H1 (cell line): Measurements from ENCODE around the gene MXD4. TPM values are rescaled to one million over a fixed set of nuclear protein-coding genes. Genes with fewer than 3 reads are reported as not detected.

Experiments used
- CTCF ChIA-PET: fragments of 300-600 bp; sonication (Branson Sonifier 250); formaldehyde crosslinking; loops from one replicate; lab custom pipeline; 2021; ENCODE audit not compliant: partially characterized antibody; lab: Charles Lee
- POLR2A ChIA-PET: fragments of 300-600 bp; sonication (Branson Sonifier 250); formaldehyde crosslinking; loops from one replicate; lab custom pipeline; 2021; ENCODE audit warnings: inconsistent platforms; ENCODE audit not compliant: partially characterized antibody; lab: Charles Lee
- DNase-seq, 2 experiments: peaks; one replicate each; pipeline versions ENCODE4 v3.0.0 to v3.0.0-alpha.2; 2010 to 2022; ENCODE audit warnings: low spot score in 2 of 2, low read depth in 1 of 2, mixed read lengths in 1 of 2
- FAIRE-seq: peaks from 2 replicates; lab custom pipeline; 2011; peaks lifted over from hg19 to GRCh38; lab: Jason Lieb, UNC
- H2AFZ ChIP-seq: 2 replicates; pipeline ENCODE4 v1.8.1; 2012; ENCODE audit warnings: low read length, inconsistent platforms
- H2AK5ac ChIP-seq: 2 replicates; pipeline ENCODE4 v1.6.1; 2013; ENCODE audit warnings: low read depth, low read length
- H2BK120ac ChIP-seq: replicated peaks from 2 replicates; pipeline ENCODE3; 2013; ENCODE audit warnings: low read depth, low read length, inconsistent platforms
- H2BK12ac ChIP-seq: 2 replicates; pipeline ENCODE4 v1.6.1; 2013; ENCODE audit warnings: low read depth, low read length
- H2BK15ac ChIP-seq: 2 replicates; pipeline ENCODE4 v1.6.1; 2013; ENCODE audit warnings: low read length
- H2BK20ac ChIP-seq: 2 replicates; pipeline ENCODE4 v1.6.1; 2013; ENCODE audit warnings: low read length
- H2BK5ac ChIP-seq: 2 replicates; pipeline ENCODE4 v1.6.1; 2013; ENCODE audit warnings: low read depth, low read length
- H3K14ac ChIP-seq: 2 replicates; pipeline ENCODE4 v1.6.1; 2013; ENCODE audit warnings: inconsistent platforms; ENCODE audit not compliant: insufficient read length
- H3K18ac ChIP-seq: 2 replicates; pipeline ENCODE4 v1.6.1; 2013; ENCODE audit warnings: low read length; ENCODE audit errors: extremely low read depth
- H3K23ac ChIP-seq: 2 replicates; pipeline ENCODE4 v1.6.1; 2013; ENCODE audit warnings: inconsistent platforms; ENCODE audit not compliant: insufficient read length
- H3K23me2 ChIP-seq: 2 replicates; pipeline ENCODE4 v1.6.1; 2013; ENCODE audit warnings: low read depth, low read length
- H3K27ac ChIP-seq: 2 replicates; pipeline ENCODE4 v1.6.1; 2011; ENCODE audit warnings: low read depth, low read length, inconsistent platforms
- H3K27me3 ChIP-seq, 4 experiments: replicated peaks in 1 of 4; 1 replicate in 1 of 4; 2 replicates in 3 of 4; pipeline versions ENCODE4 v1.6.1 to v1.8.1; 2011 to 2013; ENCODE audit warnings: low read length in 3 of 4, mild to moderate bottlenecking in 3 of 4, inconsistent platforms in 2 of 4, mixed read lengths in 2 of 4, moderate library complexity in 1 of 4; ENCODE audit not compliant: control insufficient read depth in 3 of 4, insufficient read depth in 3 of 4; ENCODE audit errors: extremely low read depth in 1 of 4
- H3K36me3 ChIP-seq, 4 experiments: 2 replicates each; pipeline versions ENCODE4 v1.6.1 to v1.8.1; 2011 to 2013; ENCODE audit warnings: mild to moderate bottlenecking in 4 of 4, low read length in 3 of 4, moderate library complexity in 2 of 4, control low read depth in 1 of 4, inconsistent platforms in 1 of 4; ENCODE audit not compliant: insufficient read depth in 4 of 4, control insufficient read depth in 2 of 4
- H3K4ac ChIP-seq: replicated peaks from 2 replicates; pipeline ENCODE3; 2013; ENCODE audit warnings: low read length, low read depth, mixed read lengths, inconsistent platforms; ENCODE audit not compliant: insufficient read length
- H3K4me1 ChIP-seq, 4 experiments: replicated peaks in 1 of 4; 1 replicate in 1 of 4; 2 replicates in 3 of 4; pipeline versions ENCODE4 v1.6.1 to v1.8.1; 2011 to 2013; ENCODE audit warnings: low read length in 3 of 4, inconsistent platforms in 2 of 4, mixed read lengths in 1 of 4; ENCODE audit not compliant: insufficient read depth in 4 of 4, control insufficient read depth in 3 of 4
- H3K4me2 ChIP-seq, 2 experiments: 2 replicates each; pipeline versions ENCODE4 v1.6.1 to v1.8.1; 2011 to 2013; ENCODE audit warnings: low read depth in 2 of 2, low read length in 2 of 2, control low read depth in 1 of 2, inconsistent platforms in 1 of 2, mild to moderate bottlenecking in 1 of 2; ENCODE audit not compliant: insufficient read depth in 1 of 2
- H3K4me3 ChIP-seq, 4 experiments: fragments of 200-600, 300-600 bp in 1 of 4; sonication (generic), shearing (Covaris generic), sonication (Bioruptor Twin) in 1 of 4; 2 replicates each; pipeline versions ENCODE4 v1.5.1 to v1.8.1; 2011 to 2016; ENCODE audit warnings: low read length in 4 of 4, low read depth in 3 of 4, control low read depth in 2 of 4, inconsistent platforms in 2 of 4, mild to moderate bottlenecking in 2 of 4, mixed read lengths in 1 of 4, moderate library complexity in 1 of 4; ENCODE audit not compliant: insufficient read depth in 2 of 4; ENCODE audit errors: extremely low read depth in 1 of 4
- H3K56ac ChIP-seq: replicated peaks from 2 replicates; pipeline ENCODE3; 2013; ENCODE audit warnings: low read depth, mild to moderate bottlenecking, mixed read lengths, low read length, inconsistent platforms; ENCODE audit not compliant: insufficient read length
- H3K79me1 ChIP-seq: 2 replicates; pipeline ENCODE4 v1.6.1; 2013; ENCODE audit warnings: low read depth, low read length, control low read depth
- H3K79me2 ChIP-seq, 2 experiments: 2 replicates each; pipeline versions ENCODE4 v1.6.1 to v1.8.1; 2012 to 2013; ENCODE audit warnings: low read length in 2 of 2, mild to moderate bottlenecking in 2 of 2, inconsistent platforms in 1 of 2; ENCODE audit not compliant: insufficient read depth in 2 of 2, control insufficient read depth in 1 of 2
- H3K9ac ChIP-seq, 4 experiments: replicated peaks in 1 of 4; 1 replicate in 1 of 4; 2 replicates in 3 of 4; pipeline versions ENCODE4 v1.6.1 to v1.8.1; 2011 to 2013; ENCODE audit warnings: low read depth in 3 of 4, low read length in 3 of 4, control low read depth in 2 of 4, mild to moderate bottlenecking in 2 of 4, moderate library complexity in 2 of 4, inconsistent platforms in 1 of 4; ENCODE audit errors: extremely low read depth in 1 of 4
- H3K9me3 ChIP-seq, 2 experiments: 2 replicates each; pipeline versions ENCODE4 v1.6.1 to v1.8.1; 2012 to 2013; ENCODE audit warnings: mild to moderate bottlenecking in 2 of 2, moderate library complexity in 2 of 2, control low read depth in 1 of 2, inconsistent platforms in 1 of 2, low read depth in 1 of 2, low read length in 1 of 2, mixed read lengths in 1 of 2; ENCODE audit not compliant: insufficient read depth in 2 of 2
- H4K20me1 ChIP-seq, 2 experiments: replicated peaks in 1 of 2; 2 replicates each; pipeline versions ENCODE3 to v1.8.1; 2011 to 2013; ENCODE audit warnings: inconsistent platforms in 2 of 2, low read length in 2 of 2, mild to moderate bottlenecking in 1 of 2; ENCODE audit not compliant: insufficient read depth in 2 of 2, control insufficient read depth in 1 of 2
- H4K5ac ChIP-seq: 2 replicates; pipeline ENCODE4 v1.6.1; 2013; ENCODE audit warnings: low read length, low read depth, mixed read lengths, inconsistent platforms; ENCODE audit not compliant: insufficient read length
- H4K8ac ChIP-seq: 2 replicates; pipeline ENCODE4 v1.8.0; 2013; ENCODE audit warnings: mild to moderate bottlenecking, moderate library complexity, low read length, inconsistent platforms; ENCODE audit not compliant: insufficient read depth; ENCODE audit errors: extremely low read depth
- H4K91ac ChIP-seq: replicated peaks from 2 replicates; pipeline ENCODE3; 2013; ENCODE audit warnings: low read length, mixed read lengths, inconsistent platforms; ENCODE audit not compliant: insufficient read length
- ATF2 ChIP-seq: IDR thresholded peaks from 2 replicates; pipeline ENCODE4 v1.6.1; 2012; ENCODE audit warnings: low read length, inconsistent platforms
- WGBS, 2 experiments: shearing (Covaris generic) in 1 of 2; methylation state at CpG; one replicate each; pipeline versions ENCODE4 v1.1.6 to v1.1.7; 2013 to 2015; ENCODE audit warnings: low lambda C conversion rate in 2 of 2, mixed read lengths in 2 of 2, inconsistent platforms in 1 of 2, low coverage in 1 of 2, missing lambda C conversion rate in 1 of 2; ENCODE audit not compliant: insufficient replicate concordance in 2 of 2, insufficient coverage in 1 of 2, insufficient read length in 1 of 2; ENCODE audit errors: extremely low coverage in 1 of 2, missing lambda C conversion rate in 1 of 2; 5-methylcytosine and 5-hydroxymethylcytosine counted together
- polyA plus RNA-seq, 7 experiments: library from polyadenylated mRNA; depleted of rRNA in 3 of 7; stranded (reverse) in 5 of 7; unstranded in 2 of 7; fragments of >200 nt in 5 of 7; fragments of 200-250 nt in 2 of 7; gene quantifications; 1 replicate in 5 of 7; 2 replicates in 1 of 7; 4 replicates in 1 of 7; pipeline versions ENCODE4 v1.2.1 to v1.2.3, GENCODE V29; 2011 to 2013; ENCODE audit warnings: missing spikeins in 2 of 7, mixed read lengths in 2 of 7
- total RNA-seq: library from RNA; stranded (reverse); fragmentation: NEBNext Ultra II Directional; extraction: Animal tissue kit (Norgen Biotek cat#: 25700); gene quantifications from 2 replicates; pipeline ENCODE4 v1.2.1, GENCODE V29; 2021

Gene MXD4
- total and polyA plus RNA-seq, 2 of the 8 experiments (the other 6 are each of a cell fraction or from before 2014, with no cell fraction given): 18.0 to 20.8 TPM

- Histone ChIP-seq H3K14ac (no peak overlapping the region), H2BK120ac (no peak overlapping the region), H2BK15ac (no peak overlapping the region), H2AK5ac (no peak overlapping the region), H4K20me1 (peaks cover 0 to 5% of the 10 kb centered on the region in 2 experiments), H3K4me1 (peaks cover 0 to 8% (median 0%) of the 10 kb centered on the region in 4 experiments; a peak in 2 of 7 replicates), H2BK12ac (no peak overlapping the region), H4K5ac (no peak overlapping the region), H3K4ac (no peak overlapping the region), H3K9me3 (no peaks in the 10 kb centered on the region), H3K4me2 (no peak overlapping the region), H2BK5ac (no peak overlapping the region), H3K4me3 (no peak overlapping the region), H3K56ac (no peak overlapping the region), H3K27ac (no peak overlapping the region), H3K79me2 (no peaks in the 10 kb centered on the region), H3K36me3 (no peaks in the 10 kb centered on the region), H3K27me3 (no peaks in the 10 kb centered on the region), H3K18ac (no peak overlapping the region), H3K23me2 (peaks cover 4% of the 10 kb centered on the region; the same call in 1 of the 2 replicates), H4K91ac (no peak overlapping the region), H4K8ac (no peak overlapping the region), H3K9ac (no peak overlapping the region), H2BK20ac (no peak overlapping the region), H3K23ac (no peak overlapping the region), H3K79me1 (no peaks in the 10 kb centered on the region), H2AFZ (no peak overlapping the region)
- ChIA-PET CTCF (no interaction called here), POLR2A (no interaction called here)
- 86% methylated on average over 10 of the region's 10 CpGs; no CpG with 5 or more reads in 1 of the 2 experiments for WGBS, 2 experiments
- FAIRE-seq (no peak), DNase-seq (no peak)
- TF ChIP-seq ATF2: no peak
Measured at GRCh38 chr4:2288051-2288541, 26.2 kb upstream of the MXD4 start.
